ENCODE measurements around the gene ASPA.
"Not testable (repeated sequence)": the region's sequence is repeated elsewhere in the genome, so short reads cannot be mapped to it uniquely, and the experiment has no call there.

Gene ASPA

GRCh38 chr17:3475812-3476610 lies at the start of gene ASPA:
Gene ASPA (plus strand): TSS chr17:3475997. CDS start chr17:3476160, 163 bp downstream.
- FAIRE-seq, result no peak

GRCh38 chr17:3433215-3433614 lies 42.6 kb upstream of the ASPA start:
- not testable (repeated sequence) for FAIRE-seq

GRCh38 chr17:3433741-3434140 lies 42.1 kb upstream of the ASPA start, which contains the start of gene OR1E2:
Gene OR1E2 (minus strand): TSS chr17:3433841. CDS start chr17:3433841, 0 bp downstream.
- no peak for FAIRE-seq

DNA sequence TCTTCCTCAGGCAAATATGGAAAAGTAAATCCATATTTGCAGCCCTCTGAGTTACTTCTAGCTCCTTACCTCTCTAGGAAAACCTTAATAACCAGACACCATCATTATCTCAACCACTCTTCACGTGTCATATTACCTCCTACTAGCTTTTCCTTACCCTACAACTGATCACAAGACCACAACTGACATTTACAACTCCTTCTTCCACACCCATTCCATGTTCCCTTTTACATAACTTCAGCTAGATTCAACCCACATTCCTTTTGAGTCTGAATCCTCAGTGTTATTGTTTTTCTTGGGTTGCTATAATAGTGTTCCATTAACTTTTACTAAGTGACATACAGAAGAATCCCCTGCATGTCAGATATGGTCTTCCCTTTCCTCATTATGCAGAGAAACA lies 37.4 kb upstream of the ASPA start:
- FAIRE-seq, result no peak

- no peak for FAIRE-seq
Observed at GRCh38 chr17:3440451-3440850, 35.3 kb upstream of the ASPA start.

GRCh38 chr17:3447625-3448024 lies 28.2 kb upstream of the ASPA start:
- no peak for FAIRE-seq

- no peak for FAIRE-seq
Observed at GRCh38 chr17:3448059-3448665, 27.6 kb upstream of the ASPA start.

- FAIRE-seq, result not testable (repeated sequence)
Observed at GRCh38 chr17:3466355-3466754, 9.4 kb upstream of the ASPA start.

DNA sequence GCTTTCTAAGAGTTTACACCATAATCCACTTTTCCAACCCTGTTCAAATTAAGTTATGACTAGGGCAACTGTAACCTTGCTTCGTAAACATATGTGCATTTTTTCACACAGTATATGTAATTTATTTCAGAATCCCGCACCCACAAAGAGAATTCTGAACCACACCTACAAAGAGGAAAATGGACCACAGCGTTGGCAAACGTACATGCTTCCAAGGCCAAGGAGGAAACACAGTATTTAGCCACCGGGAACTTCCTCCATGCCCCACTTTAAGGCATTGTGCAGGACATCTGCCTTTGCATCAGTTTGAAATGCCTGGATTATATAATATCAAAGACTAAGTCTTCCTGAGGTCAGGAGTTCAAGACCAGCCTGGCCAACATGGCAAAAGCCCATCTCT lies 6.3 kb upstream of the ASPA start:
- no peak for FAIRE-seq

DNA sequence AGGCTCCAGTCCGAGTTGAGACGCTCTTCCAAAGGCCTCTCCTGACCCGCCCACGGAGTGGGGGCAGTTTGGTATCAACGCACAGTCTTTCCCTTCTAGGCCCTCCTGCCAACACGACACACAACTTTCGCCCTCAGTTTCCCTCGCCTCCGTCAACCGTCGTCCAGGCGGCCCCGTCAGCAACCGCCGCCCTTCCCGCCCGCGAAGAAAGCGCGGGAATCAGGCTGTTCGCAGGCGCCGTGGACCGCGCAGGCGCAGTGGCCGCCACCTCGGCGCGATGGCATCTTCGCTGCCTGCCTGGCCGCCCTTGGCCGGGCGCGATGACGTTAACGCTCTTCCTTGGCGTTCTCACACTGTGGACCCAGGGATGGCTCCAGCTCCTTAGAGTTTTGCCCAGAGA lies 4.2 kb upstream of the ASPA start, which contains the start of gene SPATA22:
TSS of gene SPATA22 (minus strand) at position 221 of the 400 bp plus-strand sequence. CDS start 2,494 bp downstream, outside the sequence.
- FAIRE-seq, result no peak

DNA sequence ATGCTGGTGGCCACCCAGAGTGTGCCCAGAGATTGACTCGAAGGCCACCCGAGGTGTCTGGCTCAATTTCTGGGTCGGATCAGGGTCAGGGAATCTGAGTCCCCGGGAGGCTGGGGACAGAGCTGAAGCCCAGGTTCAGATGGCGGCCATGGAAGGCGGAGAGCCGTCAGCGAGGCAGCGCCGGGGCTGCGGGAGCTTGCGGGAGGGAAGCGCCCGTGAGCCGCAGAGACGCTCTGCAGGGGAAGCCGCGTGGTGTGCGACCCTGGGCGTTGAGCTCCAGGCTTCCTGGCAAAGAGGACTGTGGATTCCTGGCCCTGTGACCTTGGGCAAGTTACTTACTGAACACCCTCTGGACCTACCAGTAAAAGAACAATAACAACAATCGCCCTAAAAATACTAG lies 3.7 kb upstream of the ASPA start:
- FAIRE-seq, result no peak

DNA sequence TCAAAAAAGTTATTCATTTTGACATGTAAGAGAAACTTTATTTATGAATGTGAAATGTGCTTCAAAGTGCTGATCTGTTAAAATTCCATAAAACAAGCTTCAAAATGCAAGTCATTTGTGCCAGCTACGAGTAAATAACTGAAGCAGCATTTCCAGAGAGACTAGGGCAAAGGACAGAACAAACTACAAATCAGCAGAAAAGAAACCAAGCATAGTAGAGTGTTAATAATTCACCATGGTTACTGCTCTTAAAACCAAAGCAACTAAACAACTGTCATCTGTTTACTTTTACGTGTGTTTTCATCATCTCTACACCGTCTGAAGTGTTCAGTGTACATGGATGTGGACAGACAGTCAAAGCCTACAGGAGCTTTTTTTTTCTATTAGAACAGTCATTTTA lies 1.6 kb upstream of the ASPA start:
- FAIRE-seq, result no peak

- no peak for FAIRE-seq
Observed at GRCh38 chr17:3475251-3475685, 529 bp upstream of the ASPA start.

GRCh38 chr17:3479988-3480387 lies 4.2 kb downstream of the ASPA start:
- FAIRE-seq, result no peak

DNA sequence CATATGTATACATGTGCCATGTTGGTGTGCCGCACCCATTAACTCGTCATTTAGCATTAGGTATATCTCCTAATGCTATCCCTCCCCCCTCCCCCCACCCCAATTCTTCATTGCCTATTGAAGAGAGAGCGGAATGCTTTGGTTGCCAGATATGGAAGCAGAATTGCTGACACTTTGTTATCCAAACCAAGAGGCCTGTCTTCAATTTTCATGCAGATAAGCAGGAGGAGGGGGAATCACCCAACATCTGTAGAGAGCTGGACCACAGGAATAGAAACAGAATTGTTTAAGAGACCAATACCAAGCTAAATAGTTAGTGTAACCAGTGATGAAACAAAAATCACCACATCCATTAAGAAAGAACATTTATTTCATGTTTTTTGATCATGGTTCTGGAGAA lies 7.1 kb downstream of the ASPA start:
- no peak for FAIRE-seq

GRCh38 chr17:3485481-3486068 lies 9.8 kb downstream of the ASPA start:
- FAIRE-seq, result no peak

GRCh38 chr17:3497101-3497500 lies 21.3 kb downstream of the ASPA start:
- no peak for FAIRE-seq

- FAIRE-seq, result no peak
Observed at GRCh38 chr17:3501344-3501743, 25.5 kb downstream of the ASPA start.

DNA sequence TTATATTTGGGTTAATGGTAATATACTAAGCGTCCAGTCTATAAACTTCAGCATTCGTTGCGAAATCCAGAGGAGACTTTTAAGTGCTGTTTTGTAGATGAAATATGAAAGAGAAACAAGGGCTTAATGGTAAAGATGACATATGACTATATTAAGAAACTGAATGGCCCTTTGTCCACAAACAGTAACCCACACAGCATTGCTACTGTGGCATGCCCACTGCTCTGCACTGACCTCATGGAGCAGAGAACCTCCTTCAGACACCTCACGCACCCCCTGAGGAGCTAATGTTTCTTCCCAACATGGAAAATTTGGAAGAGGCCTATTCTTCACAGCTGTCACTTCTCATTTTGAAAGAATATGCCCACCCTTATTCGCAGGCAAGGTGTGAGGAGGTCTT lies 26.7 kb downstream of the ASPA start:
- no peak for FAIRE-seq

GRCh38 chr17:3503285-3503684 lies 27.5 kb downstream of the ASPA start:
- FAIRE-seq, result no peak

- FAIRE-seq, result no peak
Observed at GRCh38 chr17:3505008-3505407, 29.2 kb downstream of the ASPA start.

DNA sequence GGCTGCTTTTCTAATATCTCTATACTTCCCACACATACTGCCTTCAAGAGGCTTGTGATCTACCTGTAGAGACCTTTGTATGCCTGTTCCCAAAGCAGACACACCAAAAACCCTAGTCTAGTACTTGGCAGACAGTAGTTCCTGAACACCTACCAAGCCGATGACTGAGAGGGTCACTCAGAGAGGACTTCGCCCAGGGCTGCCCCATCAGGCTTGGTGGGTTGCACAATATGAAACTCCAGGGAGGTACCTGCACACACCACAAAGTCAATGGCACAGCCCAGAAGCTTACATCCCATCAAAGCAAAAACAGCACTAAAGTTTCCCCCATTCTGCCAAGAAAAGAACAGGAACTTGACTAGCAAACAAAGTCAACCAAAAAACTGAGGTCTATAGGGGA lies 30.3 kb downstream of the ASPA start:
- no peak for FAIRE-seq

- FAIRE-seq, result no peak
Observed at GRCh38 chr17:3507071-3507470, 31.3 kb downstream of the ASPA start.

- FAIRE-seq, result no peak
Observed at GRCh38 chr17:3507869-3508268, 32.1 kb downstream of the ASPA start.

All from A204.1 (cell line).